Measurements from ENCODE around the gene TGFB2.

Gene TGFB2

DNA sequence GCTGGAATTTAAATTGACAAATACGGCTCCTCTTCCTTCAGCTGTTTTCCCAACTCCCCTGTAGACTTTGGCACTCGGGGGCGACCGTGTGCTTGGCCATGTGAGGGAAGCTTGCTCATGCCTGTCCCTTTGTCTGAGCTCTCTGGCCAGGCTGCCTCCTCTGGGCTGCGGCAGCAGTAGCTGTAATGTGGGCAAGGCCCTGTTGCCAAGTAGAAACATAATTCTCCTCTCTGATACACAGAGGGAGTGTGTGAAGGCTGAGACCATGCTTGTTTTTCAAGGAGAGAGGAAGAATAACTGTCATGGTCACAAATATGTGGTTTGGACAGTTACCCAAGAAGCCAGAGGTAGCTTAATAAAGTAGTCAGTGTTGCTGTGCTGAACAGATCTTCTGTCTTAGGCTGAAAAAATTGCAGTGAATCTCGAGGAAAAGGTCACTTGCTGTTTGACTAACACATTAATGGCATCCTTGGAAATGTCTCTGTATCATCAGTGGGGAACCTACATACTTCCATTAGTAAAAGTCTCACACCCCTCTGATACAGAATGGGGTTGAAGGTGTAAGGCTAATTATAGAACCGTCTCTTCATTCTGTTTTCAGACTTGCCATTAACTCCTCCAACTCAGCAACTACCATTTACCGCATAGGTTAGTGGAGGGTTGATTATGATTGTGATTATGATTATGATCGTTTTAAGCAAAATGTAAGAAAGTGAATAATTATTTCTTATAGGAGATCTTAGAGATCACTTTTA lies 94.6 kb downstream of the TGFB2 start:
- Histone ChIP-seq H3K4me3 (ENCODE audit: insufficient read depth in 1 of 2, low read depth in 1 of 2, low read length in 2 of 2) (no peak overlapping the region), H2AFZ (ENCODE audit: low read depth, low read length) (peak overlapping the region; percentile 1), H3K18ac (ENCODE audit: low read depth in 1 of 2, low read length in 2 of 2) (peak overlapping the region in 1 of 2 experiments; percentile 16), H3K23ac (ENCODE audit: low read length in 2 of 2) (no peak overlapping the region), H3K9me3 (ENCODE audit: control insufficient read depth, low read length) (no peaks in the 10 kb centered on the region), H3K36me3 (ENCODE audit: control insufficient read depth in 1 of 2, insufficient read depth in 2 of 2, low read depth in 1 of 2, low read length in 2 of 2) (peaks cover 16 to 23% of the 10 kb centered on the region in 2 experiments), H3K4ac (ENCODE audit: low read depth in 1 of 2, low read length in 2 of 2) (peak overlapping the region in 1 of 2 experiments; percentile 7), H3K9ac (ENCODE audit: low read length) (no peak overlapping the region), H3K14ac (ENCODE audit: low read length in 2 of 2) (peak overlapping the region in 1 of 2 experiments; percentile 87), H2BK5ac (ENCODE audit: low read depth, low read length, poor library complexity, severe bottlenecking) (no peak overlapping the region), H2AK5ac (ENCODE audit: low read length, severe bottlenecking) (no peak overlapping the region), H2BK15ac (ENCODE audit: low read depth, poor library complexity, severe bottlenecking) (no peak overlapping the region), H2BK12ac (ENCODE audit: low read length in 2 of 2) (peak overlapping the region; percentile 18 to 21), H3K27me3 (ENCODE audit: control insufficient read depth in 1 of 2, insufficient read depth in 1 of 2, low read length in 2 of 2) (no peaks in the 10 kb centered on the region), H3K79me1 (replicated peaks; ENCODE audit: low read length, poor library complexity, severe bottlenecking) (peaks cover 10% of the 10 kb centered on the region), H2BK120ac (ENCODE audit: low read depth, low read length) (no peak overlapping the region), H4K8ac (ENCODE audit: low read length) (no peak overlapping the region), H3K27ac (ENCODE audit: low read length, poor library complexity, severe bottlenecking) (peak overlapping the region; percentile 21), H3K4me1 (ENCODE audit: control insufficient read depth, insufficient read depth, low read depth, low read length) (peaks cover 2% of the 10 kb centered on the region), H4K91ac (ENCODE audit: low read length) (no peak overlapping the region), H3K4me2 (ENCODE audit: low read length, poor library complexity, severe bottlenecking) (no peak overlapping the region)
- WGBS, result 89% methylated on average over 5 of the region's 9 CpGs
- no peak for DNase-seq

DNA sequence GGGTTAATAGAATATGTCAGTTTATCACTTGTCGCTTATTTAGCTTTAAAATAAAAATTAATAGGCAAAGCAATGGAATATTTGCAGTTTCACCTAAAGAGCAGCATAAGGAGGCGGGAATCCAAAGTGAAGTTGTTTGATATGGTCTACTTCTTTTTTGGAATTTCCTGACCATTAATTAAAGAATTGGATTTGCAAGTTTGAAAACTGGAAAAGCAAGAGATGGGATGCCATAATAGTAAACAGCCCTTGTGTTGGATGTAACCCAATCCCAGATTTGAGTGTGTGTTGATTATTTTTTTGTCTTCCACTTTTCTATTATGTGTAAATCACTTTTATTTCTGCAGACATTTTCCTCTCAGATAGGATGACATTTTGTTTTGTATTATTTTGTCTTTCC lies 98.1 kb downstream of the TGFB2 start:
- Histone ChIP-seq H3K27ac (ENCODE audit: low read length, poor library complexity, severe bottlenecking) (no peak overlapping the region), H3K14ac (ENCODE audit: low read length in 2 of 2) (no peak overlapping the region), H3K18ac (ENCODE audit: low read depth in 1 of 2, low read length in 2 of 2) (no peak overlapping the region), H3K36me3 (ENCODE audit: control insufficient read depth in 1 of 2, insufficient read depth in 2 of 2, low read depth in 1 of 2, low read length in 2 of 2) (peaks cover 8 to 10% of the 10 kb centered on the region in 2 experiments), H4K91ac (ENCODE audit: low read length) (no peak overlapping the region), H3K9ac (ENCODE audit: low read length) (no peak overlapping the region), H2BK12ac (ENCODE audit: low read length in 2 of 2) (no peak overlapping the region), H3K27me3 (ENCODE audit: control insufficient read depth in 1 of 2, insufficient read depth in 1 of 2, low read length in 2 of 2) (no peaks in the 10 kb centered on the region), H2BK120ac (ENCODE audit: low read depth, low read length) (no peak overlapping the region), H2AK5ac (ENCODE audit: low read length, severe bottlenecking) (no peak overlapping the region), H2AFZ (ENCODE audit: low read depth, low read length) (no peak overlapping the region), H3K4me1 (ENCODE audit: control insufficient read depth, insufficient read depth, low read depth, low read length) (peaks cover 2% of the 10 kb centered on the region), H3K4ac (ENCODE audit: low read depth in 1 of 2, low read length in 2 of 2) (no peak overlapping the region), H3K9me3 (ENCODE audit: control insufficient read depth, low read length) (no peaks in the 10 kb centered on the region), H3K79me1 (replicated peaks; ENCODE audit: low read length, poor library complexity, severe bottlenecking) (peaks cover 2% of the 10 kb centered on the region), H3K4me3 (ENCODE audit: insufficient read depth in 1 of 2, low read depth in 1 of 2, low read length in 2 of 2) (no peak overlapping the region), H4K8ac (ENCODE audit: low read length) (no peak overlapping the region), H3K23ac (ENCODE audit: low read length in 2 of 2) (no peak overlapping the region), H2BK15ac (ENCODE audit: low read depth, poor library complexity, severe bottlenecking) (no peak overlapping the region), H2BK5ac (ENCODE audit: low read depth, low read length, poor library complexity, severe bottlenecking) (no peak overlapping the region), H3K4me2 (ENCODE audit: low read length, poor library complexity, severe bottlenecking) (no peak overlapping the region)
- WGBS, result 100% methylated on average over 2 of the region's 2 CpGs
- no peak for DNase-seq

DNA sequence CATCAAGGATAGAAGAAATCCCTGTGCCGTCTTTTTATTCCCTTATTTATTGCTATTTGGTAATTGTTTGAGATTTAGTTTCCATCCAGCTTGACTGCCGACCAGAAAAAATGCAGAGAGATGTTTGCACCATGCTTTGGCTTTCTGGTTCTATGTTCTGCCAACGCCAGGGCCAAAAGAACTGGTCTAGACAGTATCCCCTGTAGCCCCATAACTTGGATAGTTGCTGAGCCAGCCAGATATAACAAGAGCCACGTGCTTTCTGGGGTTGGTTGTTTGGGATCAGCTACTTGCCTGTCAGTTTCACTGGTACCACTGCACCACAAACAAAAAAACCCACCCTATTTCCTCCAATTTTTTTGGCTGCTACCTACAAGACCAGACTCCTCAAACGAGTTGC lies 99.0 kb downstream of the TGFB2 start:
- no peak overlapping the region for H3K4me3 ChIP-seq (ENCODE audit: insufficient read depth in 1 of 2, low read depth in 1 of 2, low read length in 2 of 2)

DNA sequence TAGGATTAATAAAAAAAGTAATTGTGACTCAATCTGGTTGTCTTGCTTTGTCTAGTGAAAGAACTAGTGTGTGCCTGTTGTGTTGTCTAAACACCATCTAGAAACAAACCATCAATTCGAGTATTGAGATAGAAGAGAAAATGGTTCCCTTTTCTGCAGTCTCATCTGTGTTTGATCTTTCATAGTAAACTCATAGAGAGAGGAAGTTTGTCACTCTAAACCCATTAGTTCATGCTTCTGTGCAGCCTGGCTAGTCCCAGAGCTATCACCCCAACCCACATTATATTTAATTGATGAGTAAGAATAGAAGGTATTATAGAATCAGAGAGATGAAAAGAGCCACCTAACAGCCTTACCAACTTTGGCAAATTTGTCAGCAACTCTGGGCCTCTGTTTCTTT lies 99.5 kb downstream of the TGFB2 start:
- Histone ChIP-seq H3K36me3 (ENCODE audit: control insufficient read depth in 1 of 2, insufficient read depth in 2 of 2, low read depth in 1 of 2, low read length in 2 of 2) (peaks cover 3 to 10% of the 10 kb centered on the region in 2 experiments), H2AFZ (ENCODE audit: low read depth, low read length) (no peak overlapping the region), H3K9me3 (ENCODE audit: control insufficient read depth, low read length) (no peaks in the 10 kb centered on the region), H3K27ac (ENCODE audit: low read length, poor library complexity, severe bottlenecking) (no peak overlapping the region), H2BK120ac (ENCODE audit: low read depth, low read length) (no peak overlapping the region), H3K18ac (ENCODE audit: low read depth in 1 of 2, low read length in 2 of 2) (no peak overlapping the region), H4K91ac (ENCODE audit: low read length) (no peak overlapping the region), H2BK5ac (ENCODE audit: low read depth, low read length, poor library complexity, severe bottlenecking) (no peak overlapping the region), H4K8ac (ENCODE audit: low read length) (no peak overlapping the region), H3K27me3 (ENCODE audit: control insufficient read depth in 1 of 2, insufficient read depth in 1 of 2, low read length in 2 of 2) (no peaks in the 10 kb centered on the region), H2AK5ac (ENCODE audit: low read length, severe bottlenecking) (no peak overlapping the region), H3K4me1 (ENCODE audit: control insufficient read depth, insufficient read depth, low read depth, low read length) (no peaks in the 10 kb centered on the region), H3K9ac (ENCODE audit: low read length) (no peak overlapping the region), H3K14ac (ENCODE audit: low read length in 2 of 2) (no peak overlapping the region), H2BK12ac (ENCODE audit: low read length in 2 of 2) (no peak overlapping the region), H3K4me2 (ENCODE audit: low read length, poor library complexity, severe bottlenecking) (no peak overlapping the region), H3K4me3 (ENCODE audit: insufficient read depth in 1 of 2, low read depth in 1 of 2, low read length in 2 of 2) (no peak overlapping the region), H2BK15ac (ENCODE audit: low read depth, poor library complexity, severe bottlenecking) (no peak overlapping the region), H3K23ac (ENCODE audit: low read length in 2 of 2) (no peak overlapping the region), H3K79me1 (replicated peaks; ENCODE audit: low read length, poor library complexity, severe bottlenecking) (no peaks in the 10 kb centered on the region), H3K4ac (ENCODE audit: low read depth in 1 of 2, low read length in 2 of 2) (no peak overlapping the region)
- WGBS, result no CpG with 5 or more reads among the region's 1 CpG
- DNase-seq, result no peak

More for the DNA sequence above, 99.0 kb downstream of the TGFB2 start:
- no peak overlapping the region for H4K8ac ChIP-seq (ENCODE audit: low read length)
- no peak overlapping the region for H3K23ac ChIP-seq (ENCODE audit: low read length in 2 of 2)
- H3K4me1 ChIP-seq (ENCODE audit: control insufficient read depth, insufficient read depth, low read depth, low read length), result peaks cover 2% of the 10 kb centered on the region
- H3K36me3 ChIP-seq (ENCODE audit: control insufficient read depth in 1 of 2, insufficient read depth in 2 of 2, low read depth in 1 of 2, low read length in 2 of 2), result peaks cover 5 to 10% of the 10 kb centered on the region in 2 experiments
- no peak overlapping the region for H3K14ac ChIP-seq (ENCODE audit: low read length in 2 of 2)
- no peak overlapping the region for H4K91ac ChIP-seq (ENCODE audit: low read length)
- no peak for DNase-seq
- H3K9me3 ChIP-seq (ENCODE audit: control insufficient read depth, low read length), result no peaks in the 10 kb centered on the region
- H3K27ac ChIP-seq (ENCODE audit: low read length, poor library complexity, severe bottlenecking), result no peak overlapping the region
- no peak overlapping the region for H3K4ac ChIP-seq (ENCODE audit: low read depth in 1 of 2, low read length in 2 of 2)
- H2AK5ac ChIP-seq (ENCODE audit: low read length, severe bottlenecking), result peak overlapping the region; percentile 53
- H2BK15ac ChIP-seq (ENCODE audit: low read depth, poor library complexity, severe bottlenecking), result no peak overlapping the region
- no peak overlapping the region for H3K18ac ChIP-seq (ENCODE audit: low read depth in 1 of 2, low read length in 2 of 2)
- H2BK120ac ChIP-seq (ENCODE audit: low read depth, low read length), result no peak overlapping the region
- no peak overlapping the region for H2BK12ac ChIP-seq (ENCODE audit: low read length in 2 of 2)
- H3K9ac ChIP-seq (ENCODE audit: low read length), result no peak overlapping the region
- H3K4me2 ChIP-seq (ENCODE audit: low read length, poor library complexity, severe bottlenecking), result no peak overlapping the region
- 85% methylated on average over 4 of the region's 5 CpGs for WGBS
- no peaks in the 10 kb centered on the region for H3K27me3 ChIP-seq (ENCODE audit: control insufficient read depth in 1 of 2, insufficient read depth in 1 of 2, low read length in 2 of 2)
- no peak overlapping the region for H2AFZ ChIP-seq (ENCODE audit: low read depth, low read length)
- no peak overlapping the region for H2BK5ac ChIP-seq (ENCODE audit: low read depth, low read length, poor library complexity, severe bottlenecking)
- peaks cover 2% of the 10 kb centered on the region for H3K79me1 ChIP-seq (replicated peaks; ENCODE audit: low read length, poor library complexity, severe bottlenecking)

Measured in mesenchymal stem cell (in vitro differentiated cells and primary cell).